Stimulated activated naive B cell treated with anti-CD40 and anti-IgM and Interleukin-4, amounts not matched to agents 10 μg/mL and 1 μg/mL and 100 μg/mL, for 72 hours (primary cell): Measurements from ENCODE around the gene SDHC.
A peak's percentile ranks its signal among the peaks of the same experiment; 100 is the strongest.

Experiments used
- ATAC-seq, 2 donors: fragments of 150-1000 bp; cut with Tn5 transposase; replicated peaks; 2 replicates each; pipeline ENCODE4 v1.10.0; 2021; ENCODE audit warnings: moderate library complexity in 1 of 2
- DNase-seq: peaks from one replicate; pipeline ENCODE4 v3.0.0; 2021
- H3K27ac Mint-ChIP-seq: one replicate; pipeline ENCODE4 v1.8.0; 2022; ENCODE audit warnings: mild to moderate bottlenecking, mixed read lengths
- H3K27me3 Mint-ChIP-seq, 2 donors: one replicate each; pipeline ENCODE4 v1.8.0; 2022; ENCODE audit warnings: mixed read lengths in 2 of 2
- H3K36me3 Mint-ChIP-seq, 2 donors: one replicate each; pipeline ENCODE4 v1.8.0; 2022; ENCODE audit warnings: mixed read lengths in 2 of 2, mild to moderate bottlenecking in 1 of 2
- H3K4me1 Mint-ChIP-seq, 2 donors: one replicate each; pipeline ENCODE4 v1.8.0; 2022; ENCODE audit warnings: mixed read lengths in 2 of 2, mild to moderate bottlenecking in 1 of 2
- H3K4me3 Mint-ChIP-seq, 2 donors: one replicate each; pipeline ENCODE4 v1.8.0; 2022; ENCODE audit warnings: mild to moderate bottlenecking in 2 of 2, mixed read lengths in 2 of 2, moderate library complexity in 1 of 2
- H3K9me3 Mint-ChIP-seq, 2 donors: one replicate each; pipeline ENCODE4 v1.8.0; 2022; ENCODE audit warnings: mixed read lengths in 2 of 2, mild to moderate bottlenecking in 1 of 2

The SDHC gene

GRCh38 chr1:161333166-161333565, 19.0 kb downstream of the SDHC start:
- Mint-ChIP-seq H3K9me3 (no peaks in the 10 kb centered on the region), H3K4me1 (peaks cover 0 to 7% of the 10 kb centered on the region in 2 donors), H3K36me3 (peaks cover 45 to 57% of the 10 kb centered on the region in 2 donors), H3K4me3 (no peak overlapping the region), H3K27me3 (no peaks in the 10 kb centered on the region), H3K27ac (no peak overlapping the region)
- ATAC-seq, result no peak
- DNase-seq, result no peak

GRCh38 chr1:161335796-161336195, 21.6 kb downstream of the SDHC start:
- no peaks in the 10 kb centered on the region for H3K27me3 Mint-ChIP-seq
- H3K27ac Mint-ChIP-seq, result no peak overlapping the region
- H3K4me1 Mint-ChIP-seq, result peaks cover 0 to 7% of the 10 kb centered on the region in 2 donors
- no peaks in the 10 kb centered on the region for H3K9me3 Mint-ChIP-seq
- ATAC-seq (no peak), DNase-seq (no peak)
- H3K36me3 Mint-ChIP-seq, result peaks cover 51 to 64% of the 10 kb centered on the region in 2 donors
- no peak overlapping the region for H3K4me3 Mint-ChIP-seq

- H3K4me3 Mint-ChIP-seq, result no peak overlapping the region
- peaks cover 28 to 48% of the 10 kb centered on the region in 2 donors for H3K36me3 Mint-ChIP-seq
- ATAC-seq, result no peak
- no peaks in the 10 kb centered on the region for H3K4me1 Mint-ChIP-seq
- no peaks in the 10 kb centered on the region for H3K9me3 Mint-ChIP-seq
- no peaks in the 10 kb centered on the region for H3K27me3 Mint-ChIP-seq
- no peak overlapping the region for H3K27ac Mint-ChIP-seq
- DNase-seq, result no peak
These were observed 28.0 kb downstream of the SDHC start for GRCh38 chr1:161342177-161342576.

GRCh38 chr1:161342821-161343220, 28.6 kb downstream of the SDHC start:
- Mint-ChIP-seq H3K27me3 (no peaks in the 10 kb centered on the region), H3K36me3 (peaks cover 27 to 45% of the 10 kb centered on the region in 2 donors), H3K9me3 (no peaks in the 10 kb centered on the region), H3K27ac (no peak overlapping the region), H3K4me3 (no peak overlapping the region), H3K4me1 (no peaks in the 10 kb centered on the region)
- ATAC-seq (no peak), DNase-seq (no peak)

- H3K4me3 Mint-ChIP-seq, result no peak overlapping the region
- H3K36me3 Mint-ChIP-seq, result peaks cover 19 to 28% of the 10 kb centered on the region in 2 donors
- H3K27ac Mint-ChIP-seq, result no peak overlapping the region
- DNase-seq, result no peak
- H3K27me3 Mint-ChIP-seq, result no peaks in the 10 kb centered on the region
- H3K9me3 Mint-ChIP-seq, result no peaks in the 10 kb centered on the region
- no peak for ATAC-seq
- H3K4me1 Mint-ChIP-seq, result peaks cover 1 to 7% of the 10 kb centered on the region in 2 donors
These were observed 36.5 kb downstream of the SDHC start for GRCh38 chr1:161350671-161351070.

- H3K4me3 Mint-ChIP-seq, result no peak overlapping the region
- ATAC-seq, result no peak
- no peaks in the 10 kb centered on the region for H3K27me3 Mint-ChIP-seq
- H3K4me1 Mint-ChIP-seq, result peaks cover 1 to 7% of the 10 kb centered on the region in 2 donors
- no peak overlapping the region for H3K27ac Mint-ChIP-seq
- peaks cover 21 to 33% of the 10 kb centered on the region in 2 donors for H3K36me3 Mint-ChIP-seq
- DNase-seq, result no peak
- H3K9me3 Mint-ChIP-seq, result no peaks in the 10 kb centered on the region
These were observed 37.3 kb downstream of the SDHC start for GRCh38 chr1:161351482-161351881.

GRCh38 chr1:161357073-161357472, 42.9 kb downstream of the SDHC start:
- Mint-ChIP-seq H3K36me3 (peaks cover 27 to 39% of the 10 kb centered on the region in 2 donors), H3K27me3 (no peaks in the 10 kb centered on the region), H3K4me1 (peaks cover 3 to 7% of the 10 kb centered on the region in 2 donors), H3K9me3 (no peaks in the 10 kb centered on the region), H3K27ac (no peak overlapping the region), H3K4me3 (no peak overlapping the region)
- ATAC-seq, result peak; percentile 60 to 80
- no peak for DNase-seq

DNA sequence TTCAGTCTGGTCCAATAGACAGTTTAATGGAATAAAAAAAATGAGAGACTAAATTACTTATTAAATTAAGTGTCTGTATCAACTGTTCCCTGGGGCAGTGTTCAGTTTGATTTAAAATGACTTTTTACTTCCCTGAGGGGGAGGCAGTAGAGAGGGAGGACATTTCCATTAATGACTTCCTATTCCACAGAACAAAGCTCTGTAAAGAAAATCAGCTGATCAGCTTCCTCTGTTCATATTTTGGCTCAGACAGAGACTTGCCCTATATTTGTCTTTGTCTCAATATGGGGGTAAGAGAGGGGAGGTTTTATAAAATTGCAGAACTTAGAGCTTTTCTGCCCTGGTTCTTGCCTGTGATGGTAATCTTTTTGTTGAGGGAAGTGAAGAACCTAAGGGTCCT, 45.1 kb downstream of the SDHC start:
- H3K4me1 Mint-ChIP-seq, result peaks cover 5 to 7% of the 10 kb centered on the region in 2 donors
- no peaks in the 10 kb centered on the region for H3K27me3 Mint-ChIP-seq
- H3K9me3 Mint-ChIP-seq, result no peaks in the 10 kb centered on the region
- DNase-seq, result no peak
- H3K4me3 Mint-ChIP-seq, result no peak overlapping the region
- H3K27ac Mint-ChIP-seq, result no peak overlapping the region
- no peak for ATAC-seq
- peaks cover 31 to 41% of the 10 kb centered on the region in 2 donors for H3K36me3 Mint-ChIP-seq

GRCh38 chr1:161364332-161364731, 50.2 kb downstream of the SDHC start:
- Mint-ChIP-seq H3K9me3 (no peaks in the 10 kb centered on the region), H3K4me3 (no peak overlapping the region), H3K27ac (no peak overlapping the region), H3K27me3 (no peaks in the 10 kb centered on the region), H3K4me1 (peaks cover 10 to 15% of the 10 kb centered on the region in 2 donors), H3K36me3 (peaks cover 34 to 38% of the 10 kb centered on the region in 2 donors)
- DNase-seq (no peak), ATAC-seq (no peak)

DNA sequence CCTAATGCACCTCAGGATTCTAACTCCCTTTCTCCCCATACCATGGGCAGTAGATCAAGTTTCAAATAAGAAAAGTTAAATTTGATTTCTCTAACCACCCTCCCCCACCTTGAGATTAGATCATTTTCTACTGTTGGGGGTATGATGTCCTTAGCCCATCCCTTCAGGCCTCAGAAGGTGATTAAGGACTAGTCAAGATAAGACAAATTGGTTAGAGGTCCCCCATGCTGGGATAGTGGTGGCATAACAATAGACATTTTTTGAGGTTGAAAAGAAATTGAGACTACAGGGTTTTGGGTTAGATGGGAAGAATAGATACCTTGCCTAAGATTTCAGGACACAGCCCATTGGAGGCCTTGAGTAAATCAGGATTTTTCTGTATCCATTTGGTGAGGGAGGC, 51.0 kb downstream of the SDHC start:
- Mint-ChIP-seq H3K36me3 (peaks cover 30 to 32% of the 10 kb centered on the region in 2 donors), H3K9me3 (no peaks in the 10 kb centered on the region), H3K27me3 (no peaks in the 10 kb centered on the region), H3K4me3 (no peak overlapping the region), H3K4me1 (peaks cover 8 to 10% of the 10 kb centered on the region in 2 donors), H3K27ac (peak overlapping the region; percentile 59)
- ATAC-seq, result no peak
- no peak for DNase-seq

GRCh38 chr1:161367684-161368400, 53.7 kb downstream of the SDHC start, which contains the start of gene CFAP126:
Gene CFAP126, minus strand, starts transcription at chr1:161367876. Its CDS starts 8 bp downstream, at chr1:161367868.
- peaks cover 8 to 10% of the 10 kb centered on the region in 2 donors for H3K4me1 Mint-ChIP-seq
- H3K36me3 Mint-ChIP-seq, result peaks cover 28 to 30% of the 10 kb centered on the region in 2 donors
- no peaks in the 10 kb centered on the region for H3K9me3 Mint-ChIP-seq
- peak within 1 kb of the TSS; percentile 86 for H3K27ac Mint-ChIP-seq
- H3K4me3 Mint-ChIP-seq, result no peak within 1 kb of the TSS
- no peaks in the 10 kb centered on the region for H3K27me3 Mint-ChIP-seq
- DNase-seq, result peak; percentile 63
- peak; percentile 100 for ATAC-seq

GRCh38 chr1:161373442-161373841, 59.3 kb downstream of the SDHC start:
- Mint-ChIP-seq H3K36me3 (no peaks in the 10 kb centered on the region), H3K9me3 (no peaks in the 10 kb centered on the region), H3K27ac (no peak overlapping the region), H3K27me3 (no peaks in the 10 kb centered on the region), H3K4me3 (no peak overlapping the region), H3K4me1 (no peaks in the 10 kb centered on the region)
- DNase-seq (no peak), ATAC-seq (no peak)

GRCh38 chr1:161374373-161374772, 60.2 kb downstream of the SDHC start:
- Mint-ChIP-seq H3K27me3 (no peaks in the 10 kb centered on the region), H3K27ac (no peak overlapping the region), H3K9me3 (no peaks in the 10 kb centered on the region), H3K36me3 (no peaks in the 10 kb centered on the region), H3K4me1 (no peaks in the 10 kb centered on the region), H3K4me3 (no peak overlapping the region)
- DNase-seq (no peak), ATAC-seq (no peak)

DNA sequence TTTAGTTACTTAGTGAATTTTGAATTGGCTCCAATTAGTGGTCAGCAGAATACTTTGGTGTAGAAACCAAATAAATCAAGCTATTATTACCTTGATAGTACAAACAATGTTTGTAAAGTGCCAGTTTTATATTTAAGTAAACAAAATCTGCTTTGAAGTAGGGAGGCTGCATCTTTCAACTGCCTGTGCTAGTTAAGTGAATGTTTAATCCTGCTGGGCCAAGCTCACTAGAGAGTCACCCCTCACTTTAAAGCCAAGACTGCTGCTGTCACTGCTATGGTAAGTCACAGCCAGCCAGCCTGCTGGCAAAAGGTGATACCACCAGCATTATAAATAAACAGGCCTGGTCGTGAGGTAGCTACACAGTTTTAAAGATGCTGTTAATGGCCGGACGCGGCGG, 63.8 kb downstream of the SDHC start:
- H3K27ac Mint-ChIP-seq, result no peak overlapping the region
- peaks cover 0 to 5% of the 10 kb centered on the region in 2 donors for H3K4me1 Mint-ChIP-seq
- DNase-seq, result no peak
- H3K27me3 Mint-ChIP-seq, result no peaks in the 10 kb centered on the region
- H3K9me3 Mint-ChIP-seq, result no peaks in the 10 kb centered on the region
- no peak overlapping the region for H3K4me3 Mint-ChIP-seq
- H3K36me3 Mint-ChIP-seq, result no peaks in the 10 kb centered on the region
- no peak for ATAC-seq

GRCh38 chr1:161379071-161379470, 64.9 kb downstream of the SDHC start:
- no peak for ATAC-seq
- no peaks in the 10 kb centered on the region for H3K27me3 Mint-ChIP-seq
- peaks cover 0 to 5% of the 10 kb centered on the region in 2 donors for H3K4me1 Mint-ChIP-seq
- H3K9me3 Mint-ChIP-seq, result no peaks in the 10 kb centered on the region
- H3K27ac Mint-ChIP-seq, result no peak overlapping the region
- no peak for DNase-seq
- no peaks in the 10 kb centered on the region for H3K36me3 Mint-ChIP-seq
- H3K4me3 Mint-ChIP-seq, result no peak overlapping the region
